Mesothelial cell of epicardium (in vitro differentiated cells): ENCODE results near the gene PPA1. TPM values are rescaled to one million over a fixed set of nuclear protein-coding genes. Genes with fewer than 3 reads are reported as not detected.

Experiments used
- DNase-seq, 2 experiments: peaks; one replicate each; pipeline ENCODE4 v3.0.0; 2021; ENCODE audit warnings: low spot score in 2 of 2; ENCODE audit not compliant: unreplicated experiment in 2 of 2
- H3K27ac Mint-ChIP-seq: 2 replicates; pipeline ENCODE4 v1.8.0; 2021; ENCODE audit warnings: mixed read lengths
- H3K27me3 Mint-ChIP-seq: 2 replicates; pipeline ENCODE4 v1.8.0; 2021; ENCODE audit warnings: low read depth, mixed read lengths
- H3K36me3 Mint-ChIP-seq: 2 replicates; pipeline ENCODE4 v1.8.0; 2021; ENCODE audit warnings: mixed read lengths
- H3K4me1 Mint-ChIP-seq: 2 replicates; pipeline ENCODE4 v1.8.0; 2021; ENCODE audit warnings: mixed read lengths
- H3K4me3 Mint-ChIP-seq: 2 replicates; pipeline ENCODE4 v1.8.0; 2021; ENCODE audit warnings: mild to moderate bottlenecking, moderate library complexity, mixed read lengths
- H3K9me3 Mint-ChIP-seq: 2 replicates; pipeline ENCODE4 v1.8.0; 2021; ENCODE audit warnings: mixed read lengths
- CTCF ChIP-seq: fragments of 200-600 bp; sonication (generic); IDR thresholded peaks from one replicate; pipeline ENCODE4 v1.5.0; 2021; ENCODE audit warnings: antibody characterized with exemption; ENCODE audit not compliant: unreplicated experiment
- total RNA-seq: library from RNA; stranded (reverse); gene quantifications from 3 replicates; pipeline ENCODE4 v1.2.1, GENCODE V29; 2021

Gene PPA1
- total RNA-seq, 1 donor from 2014 or later: 73.5 TPM

- no peaks in the 10 kb centered on the region for H3K27me3 Mint-ChIP-seq
- DNase-seq: no peak
- no peak overlapping the region for H3K27ac Mint-ChIP-seq
- TF ChIP-seq CTCF: no peak
- H3K36me3 Mint-ChIP-seq: peaks cover 33% of the 10 kb centered on the region
- H3K4me3 Mint-ChIP-seq: no peak overlapping the region
- H3K9me3 Mint-ChIP-seq: no peaks in the 10 kb centered on the region
- no peaks in the 10 kb centered on the region for H3K4me1 Mint-ChIP-seq
Observed at GRCh38 chr10:70212277-70212676, 21.0 kb downstream of the PPA1 start.

GRCh38 chr10:70206762-70207161, 26.5 kb downstream of the PPA1 start:
- H3K9me3 Mint-ChIP-seq: no peaks in the 10 kb centered on the region
- no peaks in the 10 kb centered on the region for H3K27me3 Mint-ChIP-seq
- no peak overlapping the region for H3K27ac Mint-ChIP-seq
- no peak for TF ChIP-seq CTCF
- no peak overlapping the region for H3K4me3 Mint-ChIP-seq
- peaks cover 36% of the 10 kb centered on the region for H3K36me3 Mint-ChIP-seq
- DNase-seq: no peak
- H3K4me1 Mint-ChIP-seq: no peaks in the 10 kb centered on the region

DNA sequence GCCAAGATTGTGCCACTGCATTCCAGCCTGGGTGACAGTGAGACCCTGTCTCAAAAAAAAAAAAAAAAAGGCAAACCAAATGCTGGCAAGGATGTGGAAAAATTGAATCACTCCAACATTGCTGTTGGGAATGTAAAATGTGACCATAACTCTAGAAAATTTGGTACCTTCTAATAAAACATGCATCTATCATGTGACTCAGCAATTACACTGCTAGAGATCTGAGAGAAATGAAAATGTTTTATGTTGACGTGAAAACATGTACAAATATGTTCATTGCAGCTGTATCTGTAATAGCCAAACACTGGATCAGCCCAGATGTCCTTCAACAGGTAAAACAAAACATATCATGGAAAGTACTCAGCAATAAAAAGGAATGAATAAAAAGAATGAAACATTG, 32.1 kb downstream of the PPA1 start:
- no peak overlapping the region for H3K27ac Mint-ChIP-seq
- no peaks in the 10 kb centered on the region for H3K4me1 Mint-ChIP-seq
- DNase-seq: no peak
- no peak overlapping the region for H3K4me3 Mint-ChIP-seq
- no peaks in the 10 kb centered on the region for H3K27me3 Mint-ChIP-seq
- H3K36me3 Mint-ChIP-seq: peaks cover 61% of the 10 kb centered on the region
- peaks cover 11% of the 10 kb centered on the region for H3K9me3 Mint-ChIP-seq
- TF ChIP-seq CTCF: no peak

DNA sequence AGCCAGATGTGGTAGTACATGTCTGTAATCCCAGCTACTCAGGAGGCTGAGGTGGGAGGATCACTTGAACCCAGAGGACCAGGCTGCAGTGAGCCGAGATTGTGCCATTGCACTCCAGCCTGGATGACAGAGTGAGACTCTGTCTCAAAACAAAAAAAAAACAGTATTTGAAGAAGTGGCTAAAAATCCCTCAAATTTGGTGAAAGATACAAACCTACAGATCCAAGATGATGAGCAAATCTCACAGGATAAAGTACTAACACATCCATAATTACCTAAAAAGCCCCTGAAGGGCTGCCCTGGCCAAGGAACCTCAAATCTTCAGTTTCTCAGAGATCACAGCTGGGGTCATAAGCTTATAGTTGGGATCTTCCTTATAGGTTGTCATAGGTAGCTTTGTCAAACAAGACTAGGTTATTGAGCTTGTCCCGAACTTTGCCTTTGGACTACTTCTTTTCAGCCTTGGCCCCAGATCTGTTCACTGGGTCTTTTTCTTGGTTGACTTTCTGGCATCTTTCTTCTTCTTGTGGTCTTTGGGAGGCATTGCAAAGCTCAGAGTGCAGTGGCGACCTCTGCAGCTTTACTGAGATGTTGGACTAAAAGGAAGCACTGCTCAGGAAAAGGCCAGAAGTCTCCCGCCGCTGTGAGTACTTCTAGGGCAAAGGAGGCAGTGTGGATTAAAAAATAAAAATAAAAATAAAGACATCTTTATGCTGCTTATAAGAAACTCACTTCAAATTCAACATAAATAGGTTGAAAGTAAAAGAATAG, 34.3 kb downstream of the PPA1 start:
- Mint-ChIP-seq H3K27ac (no peak overlapping the region), H3K9me3 (peaks cover 11% of the 10 kb centered on the region), H3K4me3 (no peak overlapping the region), H3K36me3 (peaks cover 52% of the 10 kb centered on the region), H3K4me1 (no peaks in the 10 kb centered on the region), H3K27me3 (no peaks in the 10 kb centered on the region)
- DNase-seq: no peak
- no peak for TF ChIP-seq CTCF

GRCh38 chr10:70197235-70197945, 35.8 kb downstream of the PPA1 start:
- Mint-ChIP-seq H3K4me1 (peaks cover 3% of the 10 kb centered on the region), H3K27ac (no peak overlapping the region), H3K9me3 (peaks cover 11% of the 10 kb centered on the region), H3K36me3 (peaks cover 45% of the 10 kb centered on the region), H3K27me3 (no peaks in the 10 kb centered on the region), H3K4me3 (no peak overlapping the region)
- no peak for TF ChIP-seq CTCF
- no peak for DNase-seq
